ENCODE measurements around the gene TAF4B. TPM values are rescaled to one million over a fixed set of nuclear protein-coding genes. Genes with fewer than 3 reads are reported as not detected.

Gene TAF4B
- total and polyA plus RNA-seq, 3 donors from 2014 or later = 11.6 to 57.5 (median 55.9) TPM

- intact Hi-C loops (cut with DNase I; ENCODE audit: low total_unique reads) = no loop called here
- no peak for TF ChIP-seq POLR2A (IDR thresholded peaks at IDR 0.05)
- TF ChIP-seq CTCF (IDR thresholded peaks at IDR 0.05) = no peak
- no peaks in the 10 kb centered on the region for H3K4me1 ChIP-seq
- DNase-seq = no peak
- 79 to 85% methylated on average over 5 of the region's 5 CpGs for WGBS, 2 donors
- no peaks in the 10 kb centered on the region for H3K27me3 ChIP-seq
- H3K36me3 ChIP-seq (ENCODE audit: low read depth, missing control alignments) = no peaks in the 10 kb centered on the region
- no peak overlapping the region for H3K4me3 ChIP-seq
- no peak overlapping the region for H3K27ac ChIP-seq
- H3K9me3 ChIP-seq = no peaks in the 10 kb centered on the region
Measured at GRCh38 chr18:26394047-26394654, 167.9 kb downstream of the TAF4B start.

- Histone ChIP-seq H3K9me3 (no peaks in the 10 kb centered on the region), H3K4me1 (no peaks in the 10 kb centered on the region), H3K4me3 (no peak overlapping the region), H3K27me3 (no peaks in the 10 kb centered on the region), H3K27ac (no peak overlapping the region), H3K36me3 (ENCODE audit: low read depth, missing control alignments) (no peaks in the 10 kb centered on the region)
- no peak for TF ChIP-seq CTCF (IDR thresholded peaks at IDR 0.05)
- no peak for TF ChIP-seq POLR2A (IDR thresholded peaks at IDR 0.05)
- 96 to 97% methylated on average over 4 of the region's 4 CpGs for WGBS, 2 donors
- intact Hi-C loops (cut with DNase I; ENCODE audit: low total_unique reads) = no loop called here
- DNase-seq = no peak
Measured at GRCh38 chr18:26397019-26397418, 170.8 kb downstream of the TAF4B start.

- TF ChIP-seq CTCF (IDR thresholded peaks at IDR 0.05) (no peak), POLR2A (IDR thresholded peaks at IDR 0.05) (no peak)
- Histone ChIP-seq H3K4me3 (no peak overlapping the region), H3K4me1 (no peaks in the 10 kb centered on the region), H3K27ac (no peak overlapping the region), H3K27me3 (no peaks in the 10 kb centered on the region), H3K9me3 (no peaks in the 10 kb centered on the region), H3K36me3 (ENCODE audit: low read depth, missing control alignments) (no peaks in the 10 kb centered on the region)
- WGBS, 2 donors = 71 to 80% methylated on average over 1 of the region's 1 CpG
- intact Hi-C loops (cut with DNase I; ENCODE audit: low total_unique reads) = no loop called here
- DNase-seq = no peak
Measured at GRCh38 chr18:26403491-26403890, 177.2 kb downstream of the TAF4B start.

GRCh38 chr18:26405190-26405801 lies 179.1 kb downstream of the TAF4B start:
- peak; percentile 55 for DNase-seq
- 69 to 75% methylated on average over 4 to 5 of the region's 5 CpGs for WGBS, 2 donors
- intact Hi-C loops (cut with DNase I; ENCODE audit: low total_unique reads) = no loop called here
- TF ChIP-seq CTCF (IDR thresholded peaks at IDR 0.05) (no peak), POLR2A (IDR thresholded peaks at IDR 0.05) (no peak)
- H3K4me1 ChIP-seq = no peaks in the 10 kb centered on the region
- H3K27me3 ChIP-seq = no peaks in the 10 kb centered on the region
- H3K36me3 ChIP-seq (ENCODE audit: low read depth, missing control alignments) = no peaks in the 10 kb centered on the region
- H3K9me3 ChIP-seq = no peaks in the 10 kb centered on the region
- H3K27ac ChIP-seq = no peak overlapping the region
- no peak overlapping the region for H3K4me3 ChIP-seq

- 64 to 66% methylated on average over 7 to 12 of the region's 12 CpGs for WGBS, 2 donors
- Histone ChIP-seq H3K9me3 (no peaks in the 10 kb centered on the region), H3K4me3 (no peak overlapping the region), H3K4me1 (no peaks in the 10 kb centered on the region), H3K27ac (no peak overlapping the region), H3K36me3 (ENCODE audit: low read depth, missing control alignments) (no peaks in the 10 kb centered on the region), H3K27me3 (no peaks in the 10 kb centered on the region)
- DNase-seq = no peak
- TF ChIP-seq CTCF (IDR thresholded peaks at IDR 0.05) = no peak
- no peak for TF ChIP-seq POLR2A (IDR thresholded peaks at IDR 0.05)
- intact Hi-C loops (cut with DNase I; ENCODE audit: low total_unique reads) = no loop called here
Measured at GRCh38 chr18:26406324-26406723, 180.1 kb downstream of the TAF4B start.

All from testis (tissue), 3 donors.